Measurements from ENCODE around the gene PTPRN2.

PTPRN2 gene

GRCh38 chr7:157609932-157610640, 977.5 kb downstream of the PTPRN2 start:
- no peak overlapping the region for H3K4me3 ChIP-seq (ENCODE audit: low read depth, low read length)
- TF ChIP-seq CTCF (conservative IDR thresholded peaks at IDR 0.05; ENCODE audit: low read depth, low read length): no peak
- DNase-seq (ENCODE audit: low read depth): no peak

GRCh38 chr7:157609516-157609915, 978.1 kb downstream of the PTPRN2 start:
- H3K4me3 ChIP-seq (ENCODE audit: low read depth, low read length): no peak overlapping the region
- no peak for TF ChIP-seq CTCF (conservative IDR thresholded peaks at IDR 0.05; ENCODE audit: low read depth, low read length)
- no peak for DNase-seq (ENCODE audit: low read depth)

- TF ChIP-seq CTCF (conservative IDR thresholded peaks at IDR 0.05; ENCODE audit: low read depth, low read length): no peak
- no peak for DNase-seq (ENCODE audit: low read depth)
- H3K4me3 ChIP-seq (ENCODE audit: low read depth, low read length): no peak overlapping the region
Measured at GRCh38 chr7:157607218-157607617, 980.4 kb downstream of the PTPRN2 start.

GRCh38 chr7:157606140-157606539, 981.5 kb downstream of the PTPRN2 start:
- TF ChIP-seq CTCF (conservative IDR thresholded peaks at IDR 0.05; ENCODE audit: low read depth, low read length): no peak
- H3K4me3 ChIP-seq (ENCODE audit: low read depth, low read length): no peak overlapping the region
- DNase-seq (ENCODE audit: low read depth): no peak

- no peak overlapping the region for H3K4me3 ChIP-seq (ENCODE audit: low read depth, low read length)
- DNase-seq (ENCODE audit: low read depth): no peak
- TF ChIP-seq CTCF (conservative IDR thresholded peaks at IDR 0.05; ENCODE audit: low read depth, low read length): no peak
Measured at GRCh38 chr7:157605638-157606037, 982.0 kb downstream of the PTPRN2 start.

GRCh38 chr7:157604661-157605381, 982.8 kb downstream of the PTPRN2 start:
- DNase-seq (ENCODE audit: low read depth): no peak
- no peak overlapping the region for H3K4me3 ChIP-seq (ENCODE audit: low read depth, low read length)
- no peak for TF ChIP-seq CTCF (conservative IDR thresholded peaks at IDR 0.05; ENCODE audit: low read depth, low read length)

GRCh38 chr7:157603716-157604115, 983.9 kb downstream of the PTPRN2 start:
- no peak overlapping the region for H3K4me3 ChIP-seq (ENCODE audit: low read depth, low read length)
- no peak for TF ChIP-seq CTCF (conservative IDR thresholded peaks at IDR 0.05; ENCODE audit: low read depth, low read length)
- no peak for DNase-seq (ENCODE audit: low read depth)

Measured in choroid plexus epithelial cell (primary cell).